HG02973 (cell line): ENCODE measurements around the gene DIRAS2.
"Not testable (repeated sequence)": the region's sequence is repeated elsewhere in the genome, so short reads cannot be mapped to it uniquely, and the experiment has no call there.

Experiments
- ATAC-seq: cut with Tn5 transposase; IDR thresholded peaks from one replicate; pipeline ENCODE4 v1.9.1; 2021; ENCODE audit warnings: moderate library complexity; ENCODE audit not compliant: unreplicated experiment

DIRAS2 gene, protein sequence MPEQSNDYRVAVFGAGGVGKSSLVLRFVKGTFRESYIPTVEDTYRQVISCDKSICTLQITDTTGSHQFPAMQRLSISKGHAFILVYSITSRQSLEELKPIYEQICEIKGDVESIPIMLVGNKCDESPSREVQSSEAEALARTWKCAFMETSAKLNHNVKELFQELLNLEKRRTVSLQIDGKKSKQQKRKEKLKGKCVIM

DNA sequence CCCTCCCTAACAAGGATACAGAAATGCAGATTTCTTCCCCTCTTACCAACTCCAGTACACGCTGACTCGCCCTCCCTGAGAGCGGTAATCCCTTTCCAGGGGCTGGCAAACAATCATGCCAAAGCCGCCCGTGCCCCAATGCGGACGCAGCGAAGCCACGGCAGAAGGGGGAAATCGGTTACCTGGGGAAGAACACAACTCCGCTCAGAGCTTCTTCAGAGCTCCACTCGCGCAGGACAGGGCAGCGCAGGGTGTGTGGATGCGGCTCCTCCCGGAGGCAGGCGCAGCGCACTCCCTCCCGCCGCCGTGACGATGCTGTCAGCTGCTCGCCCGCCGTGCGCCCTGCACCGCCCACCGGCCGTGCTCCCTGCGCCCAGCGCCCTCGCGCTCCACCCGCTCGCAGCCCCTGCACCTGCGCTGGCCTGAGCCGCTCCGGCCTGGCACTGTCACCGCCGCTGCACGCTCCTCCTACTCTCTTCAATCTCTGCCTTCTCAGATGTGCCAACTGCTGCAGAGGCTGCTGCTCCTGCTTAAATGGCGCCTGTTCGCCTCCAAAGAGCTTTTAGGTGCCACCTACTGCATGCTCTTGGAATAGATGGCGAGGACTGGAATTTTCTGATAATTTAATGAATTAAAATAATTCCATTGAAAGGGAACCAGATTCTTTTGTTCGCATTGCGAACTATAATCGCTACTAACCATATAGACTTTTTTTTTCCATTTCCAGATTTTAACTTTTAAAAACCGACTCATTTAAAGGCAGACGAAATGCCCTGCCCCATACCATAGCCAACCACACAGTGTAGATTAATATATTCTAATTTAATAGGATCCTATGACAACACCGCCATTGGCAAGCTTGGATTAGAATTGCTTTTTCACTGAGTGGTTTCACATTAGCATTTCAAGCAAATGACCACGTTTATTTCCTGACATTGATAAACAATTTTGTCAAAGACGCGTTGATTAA is at the start of gene DIRAS2:
DIRAS2 (minus strand) TSS at position 255 of the 970 bp plus-strand sequence. CDS start 28,997 bp downstream, outside the sequence.
- no peak for ATAC-seq

- ATAC-seq = no peak
These were observed 42.1 kb upstream of the DIRAS2 start for GRCh38 chr9:90684736-90685135.

GRCh38 chr9:90684106-90684505 is 41.5 kb upstream of the DIRAS2 start:
- ATAC-seq = no peak

DNA sequence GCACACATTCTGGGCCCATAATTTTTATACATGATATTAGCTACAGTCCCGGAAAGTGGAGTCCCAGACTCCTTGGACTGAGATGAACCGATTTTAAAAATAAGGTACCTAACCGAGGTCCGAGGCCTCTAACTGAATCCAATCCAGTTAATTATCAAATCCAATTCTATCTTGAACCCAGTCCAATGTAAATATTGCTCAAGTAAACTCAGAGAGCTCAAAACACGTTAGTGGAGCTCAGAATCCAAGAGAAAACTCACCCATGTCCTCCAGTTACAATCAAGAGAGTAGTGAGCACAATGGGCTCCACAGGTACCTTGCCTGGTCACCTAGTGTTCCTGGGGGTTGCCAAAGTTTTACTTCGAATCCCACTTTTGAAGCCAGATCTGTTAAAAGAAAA is 37.9 kb upstream of the DIRAS2 start:
- no peak for ATAC-seq

DNA sequence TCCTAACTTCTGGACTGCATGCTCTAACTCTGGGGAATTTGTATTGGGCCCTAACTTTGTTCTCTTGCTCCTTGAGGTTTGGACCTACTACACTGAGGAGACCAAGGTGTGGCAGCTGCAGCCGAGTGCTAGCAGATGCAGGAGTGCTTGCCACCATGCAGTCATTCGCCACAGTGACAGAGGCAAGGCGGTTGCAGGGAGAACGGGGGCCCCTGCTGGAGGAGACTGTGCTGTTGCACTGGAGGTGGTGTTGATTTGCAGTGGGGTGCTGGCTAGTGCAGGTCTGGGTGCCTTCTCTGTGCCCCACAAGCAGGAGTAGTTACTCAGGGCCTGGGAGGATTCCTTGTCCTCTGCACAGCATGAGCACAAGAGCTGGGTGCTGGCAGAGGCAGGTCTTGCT is 22.4 kb upstream of the DIRAS2 start:
- ATAC-seq = no peak

DNA sequence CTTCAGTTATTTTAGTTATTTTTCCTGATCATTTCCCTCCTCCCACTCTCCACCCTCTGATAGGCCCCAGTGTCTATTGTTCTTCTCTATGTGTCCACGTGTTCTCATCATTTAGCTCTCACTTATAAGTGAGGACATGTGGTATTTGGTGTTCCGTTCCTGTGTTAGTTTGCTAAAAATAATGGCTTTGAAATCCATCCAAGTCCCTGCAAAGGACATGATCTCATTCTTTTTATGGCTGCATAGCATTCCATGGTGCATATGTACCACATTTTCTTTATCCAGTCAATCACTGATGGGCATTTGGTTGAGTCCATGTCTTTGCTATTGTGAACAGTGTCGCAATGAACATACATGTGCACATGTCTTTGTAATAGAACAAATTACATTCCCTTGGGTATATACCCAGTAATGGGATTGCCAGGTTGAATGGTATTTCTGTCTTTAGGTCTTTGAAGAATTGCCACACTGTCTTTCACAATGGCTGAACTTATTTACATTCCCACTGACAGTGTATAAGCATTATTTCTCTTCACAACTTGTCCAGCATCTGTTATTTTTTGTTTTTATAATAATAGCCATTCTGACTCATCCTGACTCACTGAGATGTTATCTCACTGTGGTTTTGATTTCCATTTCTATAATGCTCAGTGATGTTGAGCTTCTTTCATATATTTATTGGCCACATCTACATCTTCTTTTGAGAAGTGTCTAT is 17.2 kb upstream of the DIRAS2 start:
- no peak for ATAC-seq

DNA sequence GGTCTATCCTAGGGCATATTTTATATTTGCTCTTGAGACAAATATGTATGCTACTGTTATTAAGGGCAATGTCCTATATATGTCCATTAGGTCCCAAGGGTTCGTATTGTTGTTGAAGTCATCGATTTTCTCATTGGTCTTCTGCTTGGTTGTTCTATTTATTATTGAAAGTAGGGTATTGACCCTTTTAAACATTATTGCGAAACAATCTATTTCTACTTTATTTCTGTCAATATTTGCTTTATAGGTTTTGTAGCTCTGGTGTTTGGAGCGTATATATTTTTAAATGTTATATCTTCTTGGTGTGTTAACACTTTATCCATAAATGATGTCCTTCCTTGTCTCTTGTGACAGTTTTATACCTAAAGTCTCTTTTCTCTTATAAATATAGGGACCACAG is 16.2 kb upstream of the DIRAS2 start:
- no peak for ATAC-seq

GRCh38 chr9:90658181-90658580 is 15.6 kb upstream of the DIRAS2 start:
- ATAC-seq = no peak

DNA sequence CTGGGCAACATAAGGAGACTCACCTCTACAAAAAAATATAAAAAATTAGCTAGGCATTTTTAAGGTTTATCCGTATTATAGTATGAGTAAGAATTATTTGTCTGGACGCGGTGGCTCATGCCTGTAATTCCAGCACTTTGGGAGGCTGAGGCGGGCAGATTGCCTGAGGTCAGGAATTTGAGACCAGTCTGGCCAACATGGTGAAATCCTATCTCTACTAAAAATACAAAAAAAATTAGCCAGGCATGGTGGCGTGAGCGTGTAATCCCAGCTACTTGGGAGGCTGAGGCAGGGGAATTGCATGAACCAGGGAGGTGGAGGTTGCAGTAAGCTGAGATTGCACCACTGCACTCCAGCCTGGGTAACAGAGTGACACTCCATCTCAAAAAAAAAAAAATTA is 14.3 kb upstream of the DIRAS2 start:
- ATAC-seq = not testable (repeated sequence)

GRCh38 chr9:90651246-90651645 is 8.6 kb upstream of the DIRAS2 start:
- ATAC-seq = no peak

DNA sequence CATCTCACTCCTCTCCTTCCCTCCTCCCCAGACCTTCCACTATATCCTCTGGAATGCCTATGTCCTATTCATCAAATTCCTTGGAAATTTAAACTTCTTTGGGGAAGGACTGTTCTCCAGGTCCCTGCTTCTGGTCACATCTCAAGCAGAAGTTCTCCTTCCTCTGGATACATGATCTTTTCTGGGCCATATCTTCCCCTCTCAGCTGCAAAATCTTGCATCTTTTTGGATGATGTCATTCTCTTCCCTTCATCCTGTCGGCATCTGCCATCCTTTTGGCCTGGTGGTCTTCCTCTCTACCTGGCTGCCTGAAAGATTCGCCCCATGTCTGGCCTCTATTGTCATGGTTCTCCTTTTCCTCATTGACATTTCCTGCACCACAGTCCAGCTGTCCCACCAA is 5.2 kb upstream of the DIRAS2 start:
- ATAC-seq = no peak

DNA sequence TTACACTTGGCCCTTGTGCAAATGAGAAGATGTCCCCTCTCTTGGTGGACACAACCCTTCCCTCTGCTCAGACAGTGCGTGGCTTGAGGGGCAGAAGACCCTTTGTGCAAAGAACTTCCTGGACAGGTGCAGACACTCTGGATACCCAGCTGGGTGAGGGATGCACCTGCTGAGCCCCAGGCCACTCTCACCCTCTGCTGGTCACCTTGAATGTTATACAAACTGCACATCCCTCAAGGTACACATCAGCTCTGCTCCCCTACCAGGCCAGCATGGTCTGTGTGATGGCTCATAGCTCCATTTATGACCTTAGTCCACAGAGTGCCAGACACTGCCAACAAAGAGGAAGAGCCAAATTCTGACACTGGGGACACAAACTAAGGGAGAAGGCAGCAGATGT is 3.1 kb upstream of the DIRAS2 start:
- ATAC-seq = no peak

GRCh38 chr9:90641884-90642487 is 638 bp downstream of the DIRAS2 start:
- ATAC-seq = no peak

DNA sequence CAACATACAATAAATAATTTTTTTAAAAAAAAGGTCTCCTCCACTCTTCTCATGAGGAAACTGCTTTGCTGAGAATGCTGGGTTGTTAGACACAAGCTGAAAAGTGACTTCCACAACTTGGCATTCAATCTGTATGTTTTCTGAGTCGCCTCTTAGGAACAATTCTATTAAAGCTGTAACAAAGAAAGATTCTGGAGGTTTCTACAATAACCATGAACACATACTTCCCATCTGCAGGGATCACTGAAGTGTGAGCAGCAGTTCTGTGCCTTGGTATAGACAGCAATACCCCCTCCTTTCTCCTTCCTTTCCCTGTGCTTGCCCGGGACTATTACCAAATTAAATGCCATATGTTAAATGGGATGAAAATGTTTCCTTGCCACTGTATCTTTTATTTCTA is 1.5 kb downstream of the DIRAS2 start:
- ATAC-seq = no peak

GRCh38 chr9:90640361-90640760 is 2.3 kb downstream of the DIRAS2 start:
- ATAC-seq = no peak

DNA sequence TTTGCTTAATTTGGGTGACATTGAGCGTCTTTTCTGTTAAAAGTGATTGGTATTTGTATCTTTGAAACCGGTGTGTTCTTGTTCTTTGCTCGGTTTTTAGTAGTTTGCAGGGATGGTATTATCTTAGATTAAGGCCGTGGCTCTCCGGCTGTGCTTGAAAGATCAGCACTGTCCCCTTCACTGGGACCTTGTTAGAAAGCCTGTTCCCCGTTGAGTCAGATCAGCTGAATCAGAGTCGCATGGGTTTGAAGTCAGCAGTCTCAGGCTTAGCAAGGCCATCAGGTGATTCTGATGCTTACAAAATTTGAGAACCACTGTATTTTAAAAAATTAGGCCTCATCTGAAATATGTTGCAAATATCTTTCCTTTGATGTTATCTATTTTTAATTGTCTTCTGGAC is 5.0 kb downstream of the DIRAS2 start:
- ATAC-seq = no peak

GRCh38 chr9:90632647-90633207 is 9.9 kb downstream of the DIRAS2 start:
- ATAC-seq = no peak

- no peak for ATAC-seq
These were observed 10.7 kb downstream of the DIRAS2 start for GRCh38 chr9:90631964-90632363.

- no peak for ATAC-seq
These were observed 12.6 kb downstream of the DIRAS2 start for GRCh38 chr9:90629991-90630390.

- no peak for ATAC-seq
These were observed 13.3 kb downstream of the DIRAS2 start for GRCh38 chr9:90629354-90629753.

GRCh38 chr9:90616806-90617205 is 25.8 kb downstream of the DIRAS2 start:
- ATAC-seq = no peak
